HG03039 (cell line): ENCODE data around the gene ZNF212.
A peak's percentile ranks its signal among the peaks of the same experiment; 100 is the strongest.

Experiments used
- ATAC-seq: cut with Tn5 transposase; IDR thresholded peaks from one replicate; pipeline ENCODE4 v1.9.1; 2021; ENCODE audit warnings: mild to moderate bottlenecking, moderate library complexity; ENCODE audit not compliant: unreplicated experiment

The ZNF212 gene

GRCh38 chr7:149239345-149240143, at the start of gene ZNF212:
TSS of gene ZNF212 (plus strand) at chr7:149239651. CDS start at chr7:149239779, 128 bp downstream.
- ATAC-seq: peak; percentile 99

GRCh38 chr7:149191851-149192250, 47.6 kb upstream of the ZNF212 start:
- ATAC-seq: no peak

- no peak for ATAC-seq
These were observed 44.7 kb upstream of the ZNF212 start for GRCh38 chr7:149194799-149195179.

GRCh38 chr7:149195180-149196150, 44.0 kb upstream of the ZNF212 start, which contains the start of gene ZNF282:
TSS of gene ZNF282 (plus strand) at chr7:149195546. CDS start at chr7:149195590, 44 bp downstream.
- peak; percentile 90 for ATAC-seq

DNA sequence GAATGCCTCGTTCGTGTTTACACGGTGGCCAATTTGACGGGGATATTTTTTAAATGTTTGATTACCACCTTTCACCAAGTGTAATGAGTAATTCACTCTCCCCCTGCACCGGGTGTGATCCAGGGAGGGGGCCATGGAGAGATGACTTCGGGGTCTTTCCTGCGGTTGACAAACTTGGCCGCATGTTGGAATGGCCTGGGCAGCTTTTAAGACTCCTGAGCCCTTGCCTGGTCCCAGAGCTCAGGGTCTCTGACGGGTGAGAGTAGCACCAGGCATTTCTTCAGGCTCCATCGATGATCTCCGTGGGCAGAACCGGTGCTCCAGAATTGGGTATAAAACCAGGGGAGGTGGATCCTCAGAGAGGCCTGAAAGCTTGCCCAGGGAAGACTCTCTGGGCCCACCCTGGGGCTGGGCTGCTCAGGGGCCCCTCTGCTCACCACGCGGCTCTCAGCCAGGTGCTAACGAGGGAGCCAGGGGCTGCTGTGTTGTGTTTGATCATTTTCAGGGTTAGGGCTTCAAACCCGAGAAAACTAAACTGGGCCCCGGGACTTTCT, 43.2 kb upstream of the ZNF212 start:
- no peak for ATAC-seq

DNA sequence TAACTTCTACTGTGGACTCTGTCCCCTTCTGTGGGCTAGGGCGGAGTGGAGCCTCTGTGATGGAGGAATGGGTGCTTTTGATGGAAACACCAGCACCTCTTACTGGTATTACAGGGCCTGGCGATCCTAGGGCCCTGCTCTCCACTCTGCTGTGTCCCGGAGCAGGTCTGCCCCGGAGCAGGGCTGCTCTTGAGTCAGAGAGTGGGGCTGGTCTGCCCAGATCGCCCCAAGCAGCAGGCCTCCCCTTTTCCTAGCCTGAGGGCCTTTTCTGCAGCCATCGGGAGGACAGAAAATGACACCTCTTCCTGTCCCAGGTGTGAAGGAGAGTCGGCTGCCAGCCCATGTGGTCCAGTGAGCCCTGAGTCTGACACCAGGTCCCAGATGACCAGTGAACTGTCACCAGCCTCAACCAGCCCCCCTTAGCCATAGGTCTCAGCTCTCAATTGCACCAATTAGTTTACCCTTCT, 42.7 kb upstream of the ZNF212 start:
- ATAC-seq: no peak

DNA sequence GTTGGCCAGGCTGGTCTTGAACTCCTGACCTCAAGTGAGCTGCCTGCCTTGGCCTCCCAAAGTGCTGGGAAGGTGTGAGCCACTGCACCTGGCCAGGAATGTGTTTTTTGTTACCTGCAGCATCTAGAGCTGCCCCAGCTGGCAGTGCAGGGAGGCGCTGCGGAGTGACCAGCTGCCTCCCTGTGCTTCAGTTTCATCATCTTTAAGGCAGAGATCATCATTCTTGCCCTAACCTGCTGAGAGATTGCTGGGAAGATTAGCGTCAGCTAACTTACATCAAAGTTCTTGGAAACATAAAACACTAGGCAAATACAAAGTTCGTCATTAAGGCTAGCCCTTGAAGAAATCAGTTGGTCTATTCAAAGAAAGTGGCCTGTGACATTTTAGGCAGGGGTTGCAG, 41.8 kb upstream of the ZNF212 start:
- ATAC-seq: no peak

DNA sequence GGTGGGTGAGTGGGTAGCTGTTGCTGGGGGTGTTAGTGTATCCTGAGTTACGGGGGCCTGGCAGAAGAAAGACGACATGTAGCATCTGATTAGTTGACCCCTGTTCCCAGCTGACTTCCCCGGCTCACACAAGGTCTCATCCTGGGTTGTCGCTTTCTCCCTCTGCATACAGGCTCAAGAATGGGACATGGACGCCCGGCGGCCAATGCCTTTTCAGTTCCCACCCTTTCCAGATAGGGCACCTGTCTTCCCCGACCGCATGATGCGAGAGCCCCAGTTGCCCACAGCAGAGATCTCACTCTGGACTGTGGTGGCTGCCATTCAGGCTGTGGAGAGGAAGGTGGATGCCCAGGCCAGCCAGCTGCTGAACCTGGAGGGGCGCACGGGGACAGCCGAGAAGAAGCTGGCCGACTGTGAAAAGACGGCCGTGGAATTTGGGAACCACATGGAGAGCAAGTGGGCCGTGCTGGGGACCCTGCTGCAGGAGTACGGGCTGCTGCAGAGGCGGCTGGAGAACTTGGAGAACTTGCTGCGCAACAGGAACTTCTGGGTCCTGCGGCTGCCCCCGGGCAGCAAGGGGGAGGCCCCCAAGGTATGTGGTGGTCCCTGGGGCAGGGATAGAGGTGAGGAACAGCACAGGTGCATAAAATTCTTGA, 41.2 kb upstream of the ZNF212 start:
- no peak for ATAC-seq

GRCh38 chr7:149199234-149199995, 40.0 kb upstream of the ZNF212 start:
- no peak for ATAC-seq

GRCh38 chr7:149202831-149203231, 36.6 kb upstream of the ZNF212 start:
- ATAC-seq: no peak

DNA sequence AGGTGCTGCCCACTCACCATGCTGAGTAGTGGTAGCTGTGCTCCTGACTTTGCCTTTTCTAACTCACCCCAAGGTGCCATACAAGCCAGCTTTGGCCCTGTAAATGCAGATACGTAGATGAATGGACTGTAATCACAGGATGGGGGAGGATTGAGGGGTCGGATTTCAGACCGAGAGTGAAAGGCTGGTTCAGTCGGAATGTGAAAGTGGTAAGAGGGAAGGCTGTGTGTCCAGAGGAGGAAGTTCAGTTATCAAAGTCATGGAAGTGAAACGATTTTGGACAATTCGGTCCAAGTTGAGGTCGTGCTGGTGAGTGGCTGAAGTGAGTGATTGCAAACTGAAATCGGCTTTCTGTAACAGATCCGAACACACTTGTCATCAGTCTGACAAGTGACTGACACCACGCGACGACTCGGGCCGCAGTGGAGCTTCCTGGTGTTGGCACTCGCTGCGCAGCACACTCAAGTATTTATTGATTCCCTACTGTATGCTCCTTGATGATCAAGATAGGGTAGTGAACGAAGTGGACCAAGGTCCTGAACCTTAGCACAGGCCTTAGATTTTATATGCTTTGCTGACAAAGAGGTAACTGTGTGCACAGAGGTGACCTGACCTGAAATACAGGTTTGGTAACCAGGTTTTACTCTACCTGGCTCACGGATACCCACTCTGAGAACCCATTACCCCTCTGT, 33.6 kb upstream of the ZNF212 start:
- no peak for ATAC-seq

DNA sequence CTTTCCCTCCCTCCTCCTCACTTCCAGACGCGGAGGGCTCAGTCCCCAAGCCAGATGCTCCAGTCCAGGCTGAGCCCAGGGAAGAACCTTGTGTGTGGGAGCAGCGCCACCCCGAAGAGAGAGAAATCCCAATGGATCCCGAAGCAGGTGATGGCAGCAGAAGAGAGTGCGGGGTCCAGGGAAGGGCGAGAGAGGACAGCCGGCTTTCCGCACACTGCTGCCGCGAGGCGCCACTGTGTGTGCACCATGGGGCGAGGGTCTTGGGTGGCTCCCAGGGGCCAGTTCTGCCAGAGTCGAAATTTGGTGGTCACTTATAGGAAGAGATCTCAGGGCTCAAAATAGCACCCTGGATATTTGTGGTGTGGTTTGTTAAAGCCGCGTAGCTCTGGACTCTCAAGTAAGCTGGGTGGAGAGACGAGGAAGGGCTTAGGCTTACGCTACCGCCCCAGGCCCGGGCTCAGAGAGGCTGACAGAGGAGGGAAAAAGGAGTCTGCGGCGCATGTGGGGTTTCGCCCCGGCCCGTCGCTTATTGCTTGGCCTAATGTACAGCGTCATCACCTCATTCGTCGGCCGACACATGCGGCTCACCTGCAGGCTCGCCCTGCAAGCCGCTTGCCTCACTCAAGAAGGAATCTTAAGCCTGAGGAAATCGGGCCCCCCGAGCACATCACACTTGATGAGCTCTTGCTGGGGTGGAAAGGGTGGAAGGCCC, 32.0 kb upstream of the ZNF212 start:
- ATAC-seq: no peak

DNA sequence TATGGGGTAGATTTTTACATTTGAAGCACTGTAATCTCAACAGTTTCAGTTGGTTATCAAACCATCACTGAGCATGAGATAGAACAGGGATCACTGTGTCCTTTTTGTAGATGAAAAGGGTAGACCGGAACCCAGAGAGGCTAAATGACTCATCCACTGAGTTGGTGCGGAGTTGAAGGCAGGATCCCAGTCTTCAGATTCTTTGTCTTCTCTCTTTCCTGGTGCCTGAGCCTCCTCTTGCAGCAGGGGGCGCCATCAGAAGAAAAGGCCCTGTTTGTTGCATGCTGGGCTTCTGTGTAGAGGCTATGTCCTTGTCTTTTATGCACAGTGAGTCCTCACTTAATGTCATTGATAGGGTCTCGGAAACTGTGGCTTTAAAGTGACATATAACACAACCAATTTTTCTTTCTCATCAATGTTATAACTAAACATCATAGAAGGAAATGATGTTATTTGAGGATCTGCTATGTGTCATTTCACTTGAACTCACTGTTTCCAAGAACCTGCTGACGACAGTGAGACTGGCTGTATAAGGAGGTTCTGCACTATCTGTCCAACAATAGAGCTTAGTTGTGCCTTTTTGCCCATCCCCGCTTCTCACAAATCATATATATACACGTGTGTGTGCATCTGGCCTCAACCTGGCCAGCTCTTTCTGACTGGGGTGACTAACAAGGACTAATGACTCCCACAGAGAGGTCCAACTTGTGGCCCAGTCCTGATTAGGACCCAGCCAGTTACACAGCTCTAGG, 29.8 kb upstream of the ZNF212 start:
- no peak for ATAC-seq

GRCh38 chr7:149210551-149210950, 28.9 kb upstream of the ZNF212 start:
- ATAC-seq: no peak

DNA sequence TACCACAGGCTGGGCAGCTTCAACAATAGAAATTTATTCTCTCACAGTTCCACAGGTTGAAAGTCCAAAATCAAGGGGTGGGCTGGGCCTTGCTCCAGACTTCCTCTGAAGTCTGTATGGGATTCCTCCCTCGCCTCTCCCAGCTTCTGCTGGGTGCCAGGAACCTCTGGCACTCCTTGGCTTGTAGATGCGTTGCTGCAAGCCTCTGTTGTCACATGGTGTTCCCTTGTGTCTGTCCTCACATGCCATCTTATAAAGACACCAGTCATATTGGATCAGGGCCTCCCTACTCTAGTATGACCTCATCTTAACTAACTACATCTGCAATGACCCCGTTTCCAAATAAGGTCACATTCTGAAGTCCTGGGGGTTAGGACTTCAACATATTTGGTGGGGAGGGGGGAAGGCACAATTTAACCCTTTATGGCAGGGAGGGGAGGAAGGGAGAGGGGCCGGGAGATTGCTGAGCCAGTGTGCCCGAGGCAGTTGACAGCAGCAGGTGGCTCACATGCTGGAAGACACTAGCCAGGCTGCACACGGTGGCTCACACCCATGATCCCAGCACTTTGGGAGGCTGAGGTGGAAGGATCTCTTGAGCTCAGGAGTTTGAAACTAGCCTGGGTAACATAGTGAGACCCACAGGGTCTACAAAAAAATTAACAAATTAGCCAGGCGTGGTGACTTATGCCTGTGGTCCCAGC, 25.3 kb upstream of the ZNF212 start:
- ATAC-seq: no peak

GRCh38 chr7:149216402-149216801, 23.0 kb upstream of the ZNF212 start:
- no peak for ATAC-seq

GRCh38 chr7:149217570-149217969, 21.9 kb upstream of the ZNF212 start:
- no peak for ATAC-seq
